ENCODE results near the gene BAIAP2L2. TPM values are rescaled to one million over a fixed set of nuclear protein-coding genes. Genes with fewer than 3 reads are reported as not detected.
"Not testable (repeated sequence)": the region's sequence is repeated elsewhere in the genome, so short reads cannot be mapped to it uniquely, and the experiment has no call there.

BAIAP2L2 gene
- total RNA-seq, 1 donor, result 1.1 TPM

- Histone ChIP-seq H3K9me3 (ENCODE audit: low read depth, low read length) (no peaks in the 10 kb centered on the region), H3K4me3 (ENCODE audit: insufficient read depth, low read length) (no peak overlapping the region), H3K79me2 (ENCODE audit: insufficient read depth, low read length) (no peaks in the 10 kb centered on the region), H3K4me2 (ENCODE audit: insufficient read depth, low read length) (no peak overlapping the region), H3K4me1 (ENCODE audit: insufficient read depth, low read length) (no peaks in the 10 kb centered on the region), H3K27me3 (ENCODE audit: insufficient read depth, low read length) (no peaks in the 10 kb centered on the region), H2AFZ (ENCODE audit: low read length) (no peak overlapping the region), H4K20me1 (ENCODE audit: insufficient read depth, low read length) (no peaks in the 10 kb centered on the region), H3K27ac (ENCODE audit: low read depth, low read length) (no peak overlapping the region), H3K36me3 (ENCODE audit: insufficient read depth, low read length) (no peaks in the 10 kb centered on the region)
- no peak for TF ChIP-seq CTCF (IDR thresholded peaks at IDR 0.05; ENCODE audit: extremely low read depth, low read depth, low read length)
- DNase-seq (ENCODE audit: insufficient read length, low spot score, missing footprints), result peak; percentile 73
Measured at GRCh38 chr22:38118182-38118581, 7.7 kb upstream of the BAIAP2L2 start.

GRCh38 chr22:38117556-38117955 lies 7.1 kb upstream of the BAIAP2L2 start:
- H3K27ac ChIP-seq (ENCODE audit: low read depth, low read length); H3K4me1 ChIP-seq (ENCODE audit: insufficient read depth, low read length); H4K20me1 ChIP-seq (ENCODE audit: insufficient read depth, low read length); DNase-seq (ENCODE audit: insufficient read length, low spot score, missing footprints); H3K4me3 ChIP-seq (ENCODE audit: insufficient read depth, low read length); H3K27me3 ChIP-seq (ENCODE audit: insufficient read depth, low read length); H2AFZ ChIP-seq (ENCODE audit: low read length); H3K9me3 ChIP-seq (ENCODE audit: low read depth, low read length); H3K36me3 ChIP-seq (ENCODE audit: insufficient read depth, low read length); H3K79me2 ChIP-seq (ENCODE audit: insufficient read depth, low read length); H3K4me2 ChIP-seq (ENCODE audit: insufficient read depth, low read length): not testable (repeated sequence)

- Histone ChIP-seq H3K9me3 (ENCODE audit: low read depth, low read length) (no peaks in the 10 kb centered on the region), H3K27ac (ENCODE audit: low read depth, low read length) (no peak overlapping the region), H3K79me2 (ENCODE audit: insufficient read depth, low read length) (no peaks in the 10 kb centered on the region), H3K4me2 (ENCODE audit: insufficient read depth, low read length) (no peak overlapping the region), H3K4me3 (ENCODE audit: insufficient read depth, low read length) (no peak overlapping the region), H3K4me1 (ENCODE audit: insufficient read depth, low read length) (no peaks in the 10 kb centered on the region), H4K20me1 (ENCODE audit: insufficient read depth, low read length) (no peaks in the 10 kb centered on the region), H3K36me3 (ENCODE audit: insufficient read depth, low read length) (no peaks in the 10 kb centered on the region), H3K27me3 (ENCODE audit: insufficient read depth, low read length) (no peaks in the 10 kb centered on the region), H2AFZ (ENCODE audit: low read length) (no peak overlapping the region)
- peak; percentile 66 for DNase-seq (ENCODE audit: insufficient read length, low spot score, missing footprints)
- TF ChIP-seq CTCF (IDR thresholded peaks at IDR 0.05; ENCODE audit: extremely low read depth, low read depth, low read length), result no peak
Measured at GRCh38 chr22:38115423-38116205, 5.1 kb upstream of the BAIAP2L2 start.

- no peaks in the 10 kb centered on the region for H4K20me1 ChIP-seq (ENCODE audit: insufficient read depth, low read length)
- DNase-seq (ENCODE audit: insufficient read length, low spot score, missing footprints), result peak; percentile 100
- no peaks in the 10 kb centered on the region for H3K79me2 ChIP-seq (ENCODE audit: insufficient read depth, low read length)
- no peaks in the 10 kb centered on the region for H3K9me3 ChIP-seq (ENCODE audit: low read depth, low read length)
- H3K4me1 ChIP-seq (ENCODE audit: insufficient read depth, low read length), result no peaks in the 10 kb centered on the region
- H3K27ac ChIP-seq (ENCODE audit: low read depth, low read length), result no peak overlapping the region
- H2AFZ ChIP-seq (ENCODE audit: low read length), result peak overlapping the region; percentile 20
- no peaks in the 10 kb centered on the region for H3K36me3 ChIP-seq (ENCODE audit: insufficient read depth, low read length)
- H3K27me3 ChIP-seq (ENCODE audit: insufficient read depth, low read length), result no peaks in the 10 kb centered on the region
- peak; percentile 93 for TF ChIP-seq CTCF (IDR thresholded peaks at IDR 0.05; ENCODE audit: extremely low read depth, low read depth, low read length)
- H3K4me2 ChIP-seq (ENCODE audit: insufficient read depth, low read length), result no peak overlapping the region
- H3K4me3 ChIP-seq (ENCODE audit: insufficient read depth, low read length), result no peak overlapping the region
Measured at GRCh38 chr22:38114484-38115398, 4.3 kb upstream of the BAIAP2L2 start.
